ENCODE measurements around the gene BBIP1.
A peak's percentile ranks its signal among the peaks of the same experiment; 100 is the strongest.
"Not testable (repeated sequence)": the region's sequence is repeated elsewhere in the genome, so short reads cannot be mapped to it uniquely, and the experiment has no call there.

The BBIP1 gene

GRCh38 chr10:110881905-110882304 lies 37.1 kb downstream of the BBIP1 start:
- no peak for DNase-seq (ENCODE audit: low read depth)

DNA sequence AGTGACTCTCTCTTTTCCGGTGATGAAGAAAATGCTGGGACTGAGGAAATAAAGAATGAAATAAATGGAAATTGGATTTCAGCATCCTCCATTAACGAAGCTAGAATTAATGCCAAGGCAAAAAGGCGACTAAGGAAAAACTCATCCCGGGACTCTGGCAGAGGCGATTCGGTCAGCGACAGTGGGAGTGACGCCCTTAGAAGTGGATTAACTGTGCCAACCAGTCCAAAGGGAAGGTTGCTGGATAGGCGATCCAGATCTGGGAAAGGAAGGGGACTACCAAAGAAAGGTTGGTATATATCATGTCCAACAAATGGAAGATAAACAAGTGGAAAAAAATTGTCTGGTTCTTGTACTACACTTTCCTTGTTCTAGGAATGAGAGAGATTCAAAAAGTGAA lies 37.7 kb downstream of the BBIP1 start:
- no peak for DNase-seq (ENCODE audit: low read depth)

DNA sequence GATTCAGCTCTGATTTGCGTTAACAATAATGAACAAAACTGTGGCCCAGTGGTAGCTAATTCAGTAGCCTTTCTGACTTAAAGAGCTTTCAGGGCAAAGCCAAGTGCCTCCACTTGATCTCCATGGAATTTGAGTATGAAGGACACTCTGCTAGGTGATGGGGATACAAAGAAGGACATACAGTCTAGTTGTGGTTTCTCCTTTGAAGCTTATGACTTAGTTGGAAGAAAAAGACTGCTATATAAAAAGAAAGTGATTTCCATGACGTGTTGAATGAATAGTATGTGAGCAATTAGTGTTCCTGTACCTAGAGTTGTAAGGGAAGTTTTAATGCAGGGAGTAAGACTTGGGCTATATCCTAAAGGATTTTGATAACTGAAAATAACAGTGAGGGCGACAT lies 39.0 kb downstream of the BBIP1 start:
- no peak for DNase-seq (ENCODE audit: low read depth)

- DNase-seq (ENCODE audit: low read depth), result no peak
Observed at GRCh38 chr10:110876788-110877187, 42.2 kb downstream of the BBIP1 start.

- no peak for DNase-seq (ENCODE audit: low read depth)
Observed at GRCh38 chr10:110876000-110876399, 43.0 kb downstream of the BBIP1 start.

DNA sequence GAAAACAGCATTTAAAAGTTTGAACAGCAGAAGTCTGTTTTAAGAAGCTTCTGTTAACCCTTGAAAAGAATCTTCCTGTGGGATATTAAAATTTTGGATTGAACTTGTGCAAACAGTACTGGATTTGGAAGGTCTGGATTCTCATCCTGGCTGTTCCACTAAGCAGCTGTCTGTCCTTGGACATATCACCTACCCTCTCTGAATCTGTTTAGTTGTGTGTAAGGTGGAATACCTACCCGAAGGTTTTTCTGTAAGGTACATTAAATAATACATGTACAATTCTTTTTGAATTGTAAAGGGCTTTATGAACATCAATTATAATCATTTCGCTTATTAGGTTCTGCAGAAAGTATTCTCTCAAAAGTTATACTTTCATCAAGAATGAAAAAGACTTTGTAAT lies 45.0 kb downstream of the BBIP1 start:
- DNase-seq (ENCODE audit: low read depth), result no peak

DNA sequence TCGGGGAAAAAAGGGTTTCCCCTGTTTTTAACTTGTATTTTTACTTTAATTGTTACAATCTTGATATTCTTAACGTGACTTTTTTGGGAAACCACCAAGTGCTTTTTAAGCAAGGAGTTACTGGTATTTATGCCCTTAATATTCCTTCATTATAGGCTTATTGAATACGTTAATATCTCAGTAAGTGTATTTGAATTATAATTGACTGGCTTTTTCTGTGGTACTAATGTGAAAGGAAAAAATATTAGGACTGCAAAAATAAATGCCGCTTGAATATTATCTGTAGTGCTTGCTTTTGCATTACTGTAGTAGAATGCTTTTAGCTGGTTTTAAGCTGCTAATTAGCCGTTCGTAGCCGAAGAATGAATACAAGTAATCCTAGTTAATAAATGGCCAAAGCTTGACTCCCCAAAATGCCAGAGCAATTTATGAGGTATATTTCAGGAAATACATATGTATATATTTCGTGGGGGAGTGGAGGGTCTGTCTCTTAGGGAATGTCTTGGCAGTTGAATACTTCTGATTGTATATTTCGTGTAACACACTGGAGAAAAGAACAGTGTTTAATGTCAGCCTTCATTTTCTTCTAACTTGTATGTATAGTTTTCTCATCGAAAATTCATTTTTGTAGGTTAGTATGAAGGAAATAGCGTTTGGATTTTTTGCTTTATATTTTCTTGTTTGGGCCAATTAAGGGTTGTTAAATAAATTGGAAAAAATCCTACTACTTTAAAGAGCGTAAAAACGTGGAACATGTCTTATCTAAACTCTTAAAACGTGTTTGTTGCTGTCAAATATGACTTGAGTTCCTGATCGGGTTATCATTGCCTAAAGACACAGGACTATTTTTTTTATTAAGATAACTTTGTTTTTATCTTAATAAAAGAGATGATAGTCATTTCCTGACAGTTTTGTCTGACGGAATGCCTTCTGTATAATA lies 45.7 kb downstream of the BBIP1 start:
- DNase-seq (ENCODE audit: low read depth), result peak; percentile 37

DNA sequence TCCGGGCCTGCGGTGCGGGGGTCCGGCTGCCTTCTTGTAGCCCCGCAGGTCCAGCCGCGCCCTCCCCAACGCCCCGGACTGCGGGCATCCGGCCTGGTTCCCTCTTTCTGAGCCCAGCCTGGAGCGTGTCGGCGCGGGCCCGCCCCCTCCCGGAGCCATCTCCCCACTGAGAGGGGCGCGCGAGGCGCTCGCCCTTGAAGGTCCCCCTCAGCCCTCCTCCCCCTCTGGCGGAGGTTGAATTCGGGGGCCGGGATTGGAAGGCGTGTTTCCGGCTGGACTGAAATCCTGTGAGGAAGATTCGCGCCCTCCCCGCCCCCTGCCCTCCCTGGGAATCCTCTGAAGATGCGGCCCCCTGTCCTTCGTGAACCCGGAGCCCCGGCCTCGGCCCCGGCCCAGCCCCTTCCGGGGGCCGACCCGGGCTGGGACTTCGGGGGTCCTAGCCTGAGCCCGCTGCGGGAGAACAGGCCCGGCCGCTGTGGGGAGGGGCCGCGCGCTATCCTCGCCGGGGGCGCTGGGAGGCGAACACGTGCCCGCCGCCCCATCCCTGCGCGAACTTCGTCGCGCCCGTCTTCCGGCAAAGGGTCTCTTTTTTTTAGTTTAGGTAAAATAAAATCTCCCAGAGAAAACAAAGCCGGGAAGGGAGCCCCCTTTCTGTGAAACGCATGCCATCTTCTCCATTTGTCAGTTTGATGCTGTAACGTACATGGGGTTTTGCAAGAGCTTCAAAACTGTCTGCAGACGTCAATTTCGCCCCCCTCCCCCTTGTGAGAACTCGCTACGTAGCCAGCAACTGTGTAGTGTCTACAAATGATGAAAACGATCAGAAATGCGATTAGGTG lies 46.6 kb downstream of the BBIP1 start:
- DNase-seq (ENCODE audit: low read depth), result peak; percentile 92

GRCh38 chr10:110871298-110872084 lies 47.5 kb downstream of the BBIP1 start, which contains the start of gene PDCD4:
TSS of gene PDCD4 (plus strand) at chr10:110871928. CDS start at chr10:110876028, 4,100 bp downstream.
- DNase-seq (ENCODE audit: low read depth), result peak; percentile 96

GRCh38 chr10:110870823-110871297 lies 48.1 kb downstream of the BBIP1 start:
- DNase-seq (ENCODE audit: low read depth), result peak; percentile 23

DNA sequence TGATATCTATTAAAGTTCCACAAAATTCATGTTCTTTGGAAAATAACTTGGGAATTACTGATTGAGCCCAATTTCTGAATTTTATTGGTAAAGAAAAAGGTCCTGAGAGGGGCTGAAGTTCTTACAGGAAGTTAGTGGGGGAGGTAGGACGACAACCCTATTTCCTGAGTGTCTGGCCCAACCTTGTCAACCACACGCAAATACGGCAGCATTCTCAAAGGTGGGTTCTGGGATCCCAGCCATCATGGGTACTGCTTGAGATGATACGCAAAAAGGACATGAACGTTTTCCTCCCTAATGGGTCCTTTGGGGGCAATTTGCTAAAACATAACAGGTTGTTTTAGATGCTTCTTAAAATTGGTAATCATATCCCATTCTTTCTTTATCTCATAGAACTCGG lies 50.0 kb downstream of the BBIP1 start:
- no peak for DNase-seq (ENCODE audit: low read depth)

DNA sequence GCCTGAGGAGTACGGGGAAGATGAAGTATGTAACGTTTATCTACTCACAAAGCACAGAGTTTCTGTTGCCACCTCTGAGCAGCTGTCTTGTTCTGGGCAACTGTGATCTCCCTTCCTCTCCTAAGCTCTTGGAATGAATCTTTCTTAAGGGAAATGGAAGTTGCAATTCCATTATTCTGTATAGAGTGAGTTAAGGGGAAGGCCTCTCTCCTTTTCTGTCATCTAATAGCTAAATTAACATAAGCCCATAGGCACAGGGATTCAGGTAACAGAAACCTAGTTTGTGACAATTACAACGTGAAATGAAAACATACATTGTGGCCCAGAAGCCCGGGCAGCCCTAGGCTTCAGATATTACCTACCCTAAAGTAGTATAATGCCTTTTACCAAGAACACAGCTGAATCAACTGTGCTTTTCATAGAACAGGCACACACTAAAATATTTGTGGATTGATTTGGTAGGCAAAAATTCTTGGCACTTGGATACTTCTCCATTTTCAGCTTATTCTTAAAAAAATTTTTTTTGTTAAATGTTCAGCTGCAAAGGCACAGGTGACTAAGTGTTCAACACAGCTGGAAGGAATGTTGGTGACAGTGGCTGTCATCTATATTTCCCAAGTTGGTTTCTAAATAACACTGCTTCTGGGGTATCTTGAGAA lies 51.0 kb downstream of the BBIP1 start:
- no peak for DNase-seq (ENCODE audit: low read depth)

DNA sequence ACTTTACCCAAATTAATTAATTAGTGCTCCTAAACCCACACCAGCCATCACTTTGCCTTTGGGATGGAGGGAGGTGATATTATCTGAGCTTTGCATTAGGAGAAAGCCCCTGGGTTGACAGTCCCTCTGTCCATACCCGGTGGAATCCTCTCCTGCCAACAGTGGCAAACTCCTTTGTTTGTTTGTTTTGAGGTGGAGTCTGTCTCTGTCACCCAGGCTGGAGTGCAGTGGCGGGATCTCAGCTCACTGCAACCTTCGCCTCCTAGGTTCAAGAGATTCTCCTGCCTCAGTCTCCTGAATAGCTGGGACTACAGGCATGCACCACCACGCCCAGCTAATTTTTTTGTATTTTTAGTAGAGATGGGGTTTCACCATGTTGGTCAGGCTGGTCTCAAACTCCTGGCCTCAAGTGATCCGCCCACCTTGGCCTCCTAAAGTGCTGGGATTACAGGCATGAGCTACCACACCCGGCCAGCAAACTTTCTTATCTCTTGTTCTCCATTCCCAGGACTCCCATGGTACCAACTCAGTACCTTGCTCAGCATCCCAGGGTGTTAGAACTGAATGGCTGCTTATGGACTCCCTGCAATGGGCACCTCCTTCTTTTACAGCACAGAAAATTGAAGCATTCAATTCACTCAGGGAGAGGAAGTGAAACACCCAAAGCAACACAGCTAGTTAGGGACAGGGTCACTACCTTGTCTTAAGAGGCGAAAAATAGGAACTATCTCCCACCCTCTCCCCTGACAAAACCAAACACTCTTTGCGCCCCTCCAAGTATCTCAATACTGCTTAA lies 51.8 kb downstream of the BBIP1 start:
- not testable (repeated sequence) for DNase-seq (ENCODE audit: low read depth)

- DNase-seq (ENCODE audit: low read depth), result peak; percentile 27
Observed at GRCh38 chr10:110865809-110866482, 53.0 kb downstream of the BBIP1 start.

- peak; percentile 73 for DNase-seq (ENCODE audit: low read depth)
Observed at GRCh38 chr10:110865186-110865808, 53.7 kb downstream of the BBIP1 start.

- no peak for DNase-seq (ENCODE audit: low read depth)
Observed at GRCh38 chr10:110864662-110865140, 54.3 kb downstream of the BBIP1 start.

- no peak for DNase-seq (ENCODE audit: low read depth)
Observed at GRCh38 chr10:110863956-110864355, 55.0 kb downstream of the BBIP1 start.

DNA sequence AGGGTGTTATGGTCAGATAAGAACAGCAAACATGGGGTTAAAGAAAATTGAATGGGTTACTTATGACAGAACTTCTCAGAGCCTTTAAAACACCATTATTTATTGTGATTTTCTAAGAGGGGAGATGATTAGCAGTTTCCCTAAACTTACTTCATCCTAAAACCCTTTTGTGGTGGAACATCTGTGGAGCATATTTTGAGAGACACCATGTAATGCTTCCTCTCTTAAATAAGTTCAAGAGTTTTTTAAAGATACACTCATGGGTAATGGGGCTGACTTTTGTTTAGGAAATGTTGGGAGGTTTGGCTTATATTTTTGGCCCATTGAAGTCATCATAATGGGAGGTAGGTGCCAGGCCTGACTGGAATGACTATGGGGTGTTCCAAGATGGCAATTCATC lies 55.6 kb downstream of the BBIP1 start:
- no peak for DNase-seq (ENCODE audit: low read depth)

DNA sequence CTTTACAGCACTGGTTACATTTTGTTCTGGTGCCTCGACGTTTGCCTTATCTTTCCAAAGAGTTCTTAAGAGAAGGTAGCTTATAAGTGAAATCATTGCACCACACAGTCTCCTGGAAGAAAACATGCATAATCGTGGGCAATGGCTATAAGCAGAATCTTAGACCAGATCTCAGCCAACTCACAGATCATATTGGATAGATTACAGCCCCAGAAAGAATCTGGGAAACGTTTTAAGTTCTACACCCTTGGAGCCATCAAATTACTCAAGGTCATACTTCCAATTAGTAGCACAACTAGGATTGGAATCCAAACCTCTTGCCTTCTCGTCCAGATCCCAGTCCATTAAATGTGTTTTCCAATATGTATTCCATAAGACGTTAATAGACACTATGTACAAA lies 56.0 kb downstream of the BBIP1 start:
- peak; percentile 33 for DNase-seq (ENCODE audit: low read depth)
